GM19240 (cell line): ENCODE results near the gene SERPINB12.

Experiments used
- DNase-seq: peaks from one replicate; pipeline ENCODE4 v3.0.0; 2011; ENCODE audit warnings: low spot score; ENCODE audit not compliant: insufficient read length

Gene SERPINB12

DNA sequence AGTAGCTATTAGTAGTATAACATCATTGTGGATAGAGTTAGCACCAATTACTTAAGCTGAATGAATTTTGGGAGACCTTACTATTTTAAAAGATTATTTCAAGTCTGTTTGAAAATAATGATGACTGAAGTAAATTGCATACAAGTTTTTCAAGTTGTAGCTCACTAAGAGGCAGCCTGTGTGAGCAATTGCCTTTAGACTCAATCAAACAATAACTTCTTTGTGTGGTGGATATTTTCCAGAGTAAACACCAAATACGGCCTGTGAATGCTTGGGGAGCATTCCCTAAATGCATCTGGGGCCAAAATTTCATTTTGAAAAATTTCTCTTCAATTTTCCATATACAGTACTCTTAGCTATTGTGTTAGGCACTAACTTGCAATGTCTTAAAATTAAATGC, 7.9 kb downstream of the SERPINB12 start:
- no peak for DNase-seq

- DNase-seq: no peak
Observed at GRCh38 chr18:63551769-63552168, 9.6 kb downstream of the SERPINB12 start.

GRCh38 chr18:63552581-63552980, 10.4 kb downstream of the SERPINB12 start:
- no peak for DNase-seq

DNA sequence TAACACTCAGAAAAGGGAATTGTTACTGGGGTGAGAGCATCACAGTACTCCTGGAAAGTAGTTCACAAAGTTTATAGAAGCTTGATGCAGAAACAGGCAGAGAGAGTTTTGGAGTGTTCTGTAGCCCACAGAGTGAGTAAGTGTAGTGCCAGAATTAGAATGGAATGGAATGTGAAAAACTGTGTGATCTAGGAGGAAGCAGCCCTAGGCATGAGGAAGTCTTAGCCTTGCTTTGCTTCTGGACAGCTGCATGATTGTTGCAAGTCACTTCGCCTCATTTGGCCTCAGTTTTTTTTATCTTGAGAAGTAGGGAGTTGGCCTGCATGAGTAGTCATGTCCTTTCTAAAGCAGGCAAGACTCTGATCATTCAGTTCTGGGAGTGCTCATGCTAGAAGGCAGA, 10.9 kb downstream of the SERPINB12 start:
- no peak for DNase-seq

GRCh38 chr18:63559567-63560491, 17.7 kb downstream of the SERPINB12 start:
- no peak for DNase-seq

DNA sequence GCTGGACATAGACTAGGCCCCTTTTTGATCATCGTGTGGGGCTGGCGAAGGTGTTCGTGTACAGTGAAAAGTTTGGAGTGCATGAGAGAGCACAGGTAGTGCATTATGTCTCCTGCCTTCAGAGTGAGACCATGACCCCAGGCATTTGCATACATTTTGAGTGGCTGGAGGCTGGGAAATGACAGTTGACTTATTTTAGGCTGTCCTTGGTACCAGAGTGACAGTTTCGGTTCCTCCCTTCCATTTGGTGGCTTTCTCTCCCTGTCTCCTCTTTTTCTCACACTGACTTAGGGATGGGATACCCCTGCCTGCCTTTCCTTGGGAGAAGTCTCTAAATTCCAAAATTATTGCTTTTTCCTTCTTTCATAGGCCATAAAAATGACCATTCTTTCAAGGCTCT, 20.1 kb downstream of the SERPINB12 start:
- no peak for DNase-seq

- DNase-seq: no peak
Observed at GRCh38 chr18:63564021-63564420, 21.9 kb downstream of the SERPINB12 start.

- no peak for DNase-seq
Observed at GRCh38 chr18:63564561-63564960, 22.4 kb downstream of the SERPINB12 start.

DNA sequence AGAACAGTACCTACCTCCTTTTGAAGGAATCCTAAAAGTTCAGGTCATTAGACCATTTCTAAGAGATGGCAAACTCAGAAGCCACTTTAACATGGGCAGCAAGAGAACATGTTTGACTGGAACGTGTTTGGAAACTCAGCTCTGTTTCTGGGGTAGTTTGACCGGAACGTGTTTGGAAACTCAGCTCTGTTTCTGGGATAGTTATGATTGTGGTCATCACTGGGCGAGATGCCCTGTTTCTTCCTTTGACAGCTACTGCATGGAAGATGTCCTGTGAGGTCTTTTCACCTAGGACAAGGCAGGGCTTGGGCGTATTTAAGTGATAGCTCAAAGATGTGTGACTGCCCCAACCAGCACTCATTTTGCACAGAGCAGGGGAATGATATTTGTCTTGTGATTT, 25.1 kb downstream of the SERPINB12 start:
- DNase-seq: no peak

GRCh38 chr18:63567825-63568224, 25.7 kb downstream of the SERPINB12 start:
- DNase-seq: no peak

- no peak for DNase-seq
Observed at GRCh38 chr18:63570721-63571120, 28.6 kb downstream of the SERPINB12 start.

DNA sequence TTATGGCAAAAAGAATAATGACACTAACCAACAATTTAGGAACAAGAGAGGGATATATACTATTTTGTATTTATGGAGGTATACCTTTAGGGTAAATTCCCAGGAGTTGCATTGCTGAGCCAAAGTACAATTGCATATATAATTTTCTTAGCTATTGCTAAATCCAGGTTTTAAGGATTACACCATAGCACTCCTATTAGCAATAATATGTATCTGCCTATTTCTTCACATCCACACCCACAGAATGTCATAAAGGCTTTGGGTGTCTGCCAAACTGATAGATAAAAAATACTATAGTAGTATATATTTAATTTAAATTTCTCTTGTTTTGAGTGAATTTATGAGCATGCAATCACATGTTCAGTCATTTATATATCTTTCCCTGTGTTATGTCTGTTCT, 33.5 kb downstream of the SERPINB12 start:
- DNase-seq: no peak

DNA sequence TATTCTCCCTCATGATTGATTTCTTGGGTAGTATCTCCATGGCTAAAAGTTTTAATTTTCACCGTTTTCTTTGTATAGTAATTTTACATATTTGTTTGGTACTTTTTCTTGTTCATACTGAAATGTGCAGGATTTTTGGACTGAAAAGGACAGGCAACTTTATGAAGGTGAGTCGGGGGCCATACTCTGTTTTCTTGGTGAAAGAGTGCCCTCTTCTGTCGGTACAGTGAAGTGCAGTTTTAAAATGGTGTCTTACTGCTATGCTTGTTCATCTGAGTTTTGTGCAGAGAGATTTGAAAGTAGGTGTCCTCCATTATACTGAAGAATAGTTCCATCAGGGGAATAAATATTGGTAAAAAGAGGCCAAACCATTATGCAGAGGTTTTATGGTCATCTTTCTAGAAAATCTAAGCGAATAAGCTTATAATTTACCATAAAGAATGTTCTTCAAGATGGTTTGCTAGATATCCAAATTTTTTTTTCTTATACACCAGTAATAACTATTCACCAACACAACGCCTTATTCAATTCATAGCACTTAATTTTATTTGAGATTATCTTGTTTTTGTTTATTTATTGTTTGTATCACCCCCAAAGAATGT, 36.3 kb downstream of the SERPINB12 start:
- DNase-seq: no peak

DNA sequence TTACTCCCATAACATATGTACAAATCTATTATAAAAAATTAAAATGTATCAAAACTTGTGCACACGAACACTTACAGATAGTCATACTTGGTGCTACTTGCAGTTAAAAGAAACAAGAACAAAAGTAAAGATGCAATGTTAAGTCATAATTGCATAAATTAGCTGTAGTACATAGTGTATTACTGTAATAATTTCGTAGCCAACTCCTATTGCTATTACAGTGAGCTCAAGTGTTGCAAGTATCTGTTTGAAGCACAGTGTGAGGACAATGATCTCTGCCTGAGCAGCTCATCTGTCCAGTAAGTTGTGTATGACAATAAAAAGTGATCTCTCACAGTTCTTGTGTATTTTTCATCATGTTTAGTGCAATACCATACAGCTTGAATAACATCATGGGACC, 37.4 kb downstream of the SERPINB12 start:
- no peak for DNase-seq

- DNase-seq: no peak
Observed at GRCh38 chr18:63585988-63586387, 43.8 kb downstream of the SERPINB12 start.

DNA sequence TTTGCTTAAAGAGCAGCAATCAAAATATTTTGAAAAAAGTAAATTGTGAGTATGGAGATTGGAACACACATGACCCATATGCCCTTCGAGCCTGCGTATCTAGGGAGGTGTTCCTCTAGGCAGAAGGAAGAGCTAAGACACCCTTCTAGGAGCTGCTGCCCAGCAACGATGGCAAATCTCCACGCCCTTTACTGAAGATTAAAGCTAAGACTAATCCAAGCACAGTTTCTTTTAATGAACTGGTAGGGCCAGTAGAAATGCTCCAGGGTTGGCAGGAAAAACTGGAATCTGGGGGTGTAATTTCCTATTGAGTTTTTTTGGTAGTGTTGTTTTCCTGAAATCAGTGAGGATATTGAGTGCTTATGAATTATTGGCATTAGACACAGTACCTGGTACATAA, 44.3 kb downstream of the SERPINB12 start:
- no peak for DNase-seq

DNA sequence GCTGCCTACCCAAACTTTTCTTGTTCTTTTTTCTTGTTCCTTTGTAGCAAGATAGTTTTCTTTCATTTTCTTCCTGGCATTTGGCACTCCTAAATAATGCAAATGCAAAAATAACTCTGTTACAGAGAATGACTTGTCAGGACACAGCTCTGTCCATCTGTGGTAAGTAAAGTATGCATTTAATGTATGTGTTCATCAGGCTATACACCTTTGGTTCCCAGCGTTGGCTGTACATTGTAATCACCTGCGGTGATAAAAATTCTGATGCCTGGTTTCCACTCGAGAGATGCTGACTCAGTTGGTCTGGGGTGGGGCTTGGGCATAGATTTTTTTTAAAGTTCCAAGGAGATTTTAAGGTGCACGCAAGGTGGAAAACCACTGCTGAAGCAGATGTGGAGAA, 44.8 kb downstream of the SERPINB12 start, which contains the start of gene SERPINB13:
Gene SERPINB13 (plus strand): TSS at position 378 of the 400 bp plus-strand sequence. CDS start 1,325 bp downstream, outside the sequence.
- DNase-seq: no peak

GRCh38 chr18:63588909-63589308, 46.7 kb downstream of the SERPINB12 start:
- DNase-seq: no peak

DNA sequence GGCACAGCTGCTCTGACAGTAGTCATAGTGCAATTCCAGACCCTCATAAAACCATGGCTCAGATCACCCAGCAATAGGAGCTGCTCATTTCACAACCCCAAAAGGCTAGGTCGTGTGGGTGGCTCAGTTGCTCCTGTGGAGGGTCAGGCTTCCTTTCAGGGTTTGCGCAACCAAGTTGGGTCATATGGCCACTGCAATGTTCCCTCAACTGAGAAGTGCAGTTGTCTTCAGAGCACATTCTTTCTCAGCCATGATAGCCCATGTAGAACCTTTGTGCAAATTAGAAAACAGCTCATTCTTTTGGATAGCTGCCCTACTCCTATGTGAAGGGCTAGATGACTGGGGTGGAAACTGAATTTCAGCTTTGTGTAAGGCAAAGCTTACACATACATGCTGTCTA, 48.2 kb downstream of the SERPINB12 start:
- DNase-seq: no peak

DNA sequence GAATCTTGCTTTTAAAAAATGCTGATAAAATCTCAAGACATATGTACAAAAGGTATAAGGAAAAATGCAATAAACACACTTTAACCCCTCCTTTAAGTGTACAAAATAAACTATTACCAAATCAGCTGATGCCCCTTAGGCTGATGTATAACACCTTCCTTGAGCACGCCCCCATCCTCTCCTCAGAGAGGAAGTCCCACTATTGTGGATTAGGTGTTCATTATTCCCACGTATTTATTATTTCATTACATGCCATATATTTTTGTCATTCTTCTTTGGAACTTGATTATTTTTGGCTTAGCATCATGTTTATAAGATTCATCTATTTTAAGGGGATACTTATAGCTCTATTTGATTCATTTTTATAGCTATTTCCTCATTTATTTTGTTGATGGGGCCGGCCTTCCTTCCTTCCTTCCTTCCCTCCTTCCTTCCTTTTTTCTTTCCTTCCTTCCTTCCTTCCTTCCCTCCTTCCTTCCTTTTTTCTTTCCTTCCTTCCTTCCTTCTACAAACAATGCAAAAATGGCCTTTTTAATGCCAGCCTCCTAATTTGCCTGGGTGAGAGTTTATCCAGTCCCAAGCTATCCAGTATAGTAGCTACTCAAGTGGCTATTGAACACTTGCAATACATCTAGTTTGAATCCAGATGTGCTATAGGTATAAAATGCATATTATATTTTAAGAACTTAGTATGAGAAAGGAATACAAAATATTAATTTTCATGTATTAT, 49.0 kb downstream of the SERPINB12 start:
- no peak for DNase-seq

- DNase-seq: no peak
Observed at GRCh38 chr18:63591725-63592124, 49.6 kb downstream of the SERPINB12 start.

GRCh38 chr18:63592471-63592870, 50.3 kb downstream of the SERPINB12 start:
- DNase-seq: no peak
